Prostate gland (tissue), 2 donors: ENCODE data around the gene CACNG5. TPM values are rescaled to one million over a fixed set of nuclear protein-coding genes. Genes with fewer than 3 reads are reported as not detected.

Experiments
- DNase-seq: peaks from one replicate; pipeline ENCODE4 v3.0.0-alpha.2; 2019; ENCODE audit warnings: low spot score
- H3K27ac ChIP-seq, 2 donors: fragments of 200-600 bp; sonication (generic); 2 replicates each; pipeline ENCODE4 v1.5.1; 2017 to 2019
- H3K27me3 ChIP-seq: fragments of 200-600 bp; sonication (generic); replicated peaks from 2 replicates; pipeline ENCODE4 v1.5.1; 2019; ENCODE audit not compliant: insufficient read depth
- H3K36me3 ChIP-seq, 2 donors: fragments of 200-600 bp; sonication (generic); 1 replicate in 1 of 2; 2 replicates in 1 of 2; pipeline versions ENCODE4 v1.5.1 to v1.8.1; 2017 to 2019
- H3K4me1 ChIP-seq: fragments of 200-600 bp; sonication (generic); replicated peaks from 2 replicates; pipeline ENCODE4 v1.5.1; 2019
- H3K4me3 ChIP-seq, 2 donors: fragments of 200-600 bp; sonication (generic); 2 replicates each; pipeline ENCODE4 v1.5.1; 2017 to 2019
- H3K9me3 ChIP-seq: fragments of 200-600 bp; sonication (generic); 2 replicates; pipeline ENCODE4 v1.5.1; 2017
- POLR2A ChIP-seq: fragments of 450-650 bp; IDR thresholded peaks from one replicate; pipeline ENCODE4 v1.6.1; 2016; ENCODE audit warnings: antibody characterized with exemption, mild to moderate bottlenecking
- POLR2AphosphoS5 ChIP-seq: sonication (generic); formaldehyde crosslinking; IDR thresholded peaks from one replicate; pipeline ENCODE4 v1.6.1; 2017; ENCODE audit warnings: antibody characterized with exemption
- WGBS: methylation state at CpG from one replicate; pipeline ENCODE4 v1.1.5; 2018; 5-methylcytosine and 5-hydroxymethylcytosine counted together
- intact Hi-C: fragments of 100-400 bp; cut with DNase I; formaldehyde crosslinking; loops from one replicate; pipeline ENCODE4 v1.14.2; 2022
- total RNA-seq, 2 donors: library from RNA; depleted of rRNA; stranded (reverse); fragments of >200 nt; gene quantifications; one replicate each; pipeline ENCODE4 v1.1.0, GENCODE V29; 2016
- TF ChIP-seq, protein P1 (sequence below), 4 experiments: fragments of 200-600 bp in 2 of 4; fragments of 450-650 bp in 2 of 4; sonication (generic) in 2 of 4; IDR thresholded peaks; 1 replicate in 3 of 4; 2 replicates in 1 of 4; pipeline ENCODE4 v1.5.1; 2016 to 2019; ENCODE audit warnings: antibody characterized with exemption in 4 of 4, mild to moderate bottlenecking in 2 of 4, moderate library complexity in 2 of 4

Gene CACNG5
- total RNA-seq, 2 donors from 2014 or later = not detected

DNA sequence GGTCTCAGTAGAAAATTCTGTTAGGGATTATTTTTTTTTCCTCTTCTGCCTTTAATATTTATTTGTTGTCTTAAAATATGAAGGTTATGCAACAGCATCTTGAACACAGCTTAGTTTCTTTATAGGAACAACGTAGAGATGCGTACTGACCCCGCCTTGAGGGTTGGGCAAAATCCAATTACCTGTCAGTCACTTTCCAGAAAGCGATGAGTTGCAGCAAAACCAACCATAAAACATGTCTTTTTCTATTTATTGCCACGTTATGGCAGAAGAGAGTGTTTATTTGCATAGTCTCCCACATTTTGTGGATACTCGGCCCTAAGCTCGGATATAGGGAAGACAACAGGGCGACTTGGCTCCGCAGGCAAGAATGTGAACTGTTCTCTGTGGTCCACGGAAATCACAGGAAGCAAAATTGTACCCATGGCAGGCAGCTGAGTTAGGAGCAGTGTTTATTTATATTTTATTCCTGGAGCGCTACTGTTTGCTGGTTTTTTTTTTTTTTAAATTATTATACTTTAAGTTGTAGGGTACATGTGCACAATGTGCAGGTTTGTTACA, 44.3 kb upstream of the CACNG5 start:
- DNase-seq = no peak
- no peaks in the 10 kb centered on the region for H3K27me3 ChIP-seq
- H3K36me3 ChIP-seq = no peaks in the 10 kb centered on the region
- no peak overlapping the region for H3K27ac ChIP-seq
- TF ChIP-seq POLR2AphosphoS5 = no peak
- TF ChIP-seq, protein P1, sequence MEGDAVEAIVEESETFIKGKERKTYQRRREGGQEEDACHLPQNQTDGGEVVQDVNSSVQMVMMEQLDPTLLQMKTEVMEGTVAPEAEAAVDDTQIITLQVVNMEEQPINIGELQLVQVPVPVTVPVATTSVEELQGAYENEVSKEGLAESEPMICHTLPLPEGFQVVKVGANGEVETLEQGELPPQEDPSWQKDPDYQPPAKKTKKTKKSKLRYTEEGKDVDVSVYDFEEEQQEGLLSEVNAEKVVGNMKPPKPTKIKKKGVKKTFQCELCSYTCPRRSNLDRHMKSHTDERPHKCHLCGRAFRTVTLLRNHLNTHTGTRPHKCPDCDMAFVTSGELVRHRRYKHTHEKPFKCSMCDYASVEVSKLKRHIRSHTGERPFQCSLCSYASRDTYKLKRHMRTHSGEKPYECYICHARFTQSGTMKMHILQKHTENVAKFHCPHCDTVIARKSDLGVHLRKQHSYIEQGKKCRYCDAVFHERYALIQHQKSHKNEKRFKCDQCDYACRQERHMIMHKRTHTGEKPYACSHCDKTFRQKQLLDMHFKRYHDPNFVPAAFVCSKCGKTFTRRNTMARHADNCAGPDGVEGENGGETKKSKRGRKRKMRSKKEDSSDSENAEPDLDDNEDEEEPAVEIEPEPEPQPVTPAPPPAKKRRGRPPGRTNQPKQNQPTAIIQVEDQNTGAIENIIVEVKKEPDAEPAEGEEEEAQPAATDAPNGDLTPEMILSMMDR (IDR thresholded peaks at IDR 0.05) = no peak
- no peak for TF ChIP-seq POLR2A
- intact Hi-C loops = no loop called here
- H3K9me3 ChIP-seq = no peaks in the 10 kb centered on the region
- H3K4me3 ChIP-seq = no peak overlapping the region
- WGBS = 64% methylated on average over 11 of the region's 11 CpGs
- H3K4me1 ChIP-seq = no peaks in the 10 kb centered on the region

DNA sequence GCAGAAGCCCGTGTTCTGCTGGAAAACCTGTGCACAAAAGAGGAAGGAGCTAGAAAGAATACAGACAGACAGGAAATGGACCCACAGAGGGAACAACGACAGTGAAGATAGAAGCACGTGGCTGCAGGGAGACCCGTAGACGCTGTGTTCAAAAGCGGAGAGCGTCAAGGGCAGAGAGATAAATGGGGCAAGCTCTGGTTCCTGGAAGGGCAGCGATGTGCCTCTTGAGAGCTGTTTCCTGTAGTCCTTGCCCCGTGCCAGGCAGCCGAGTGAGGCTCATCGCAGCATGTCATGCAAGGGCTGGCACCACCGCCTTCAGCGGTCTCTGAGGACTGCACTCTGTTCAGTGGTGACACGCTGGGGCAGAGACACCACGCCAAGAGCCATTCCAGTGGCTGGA, 43.6 kb upstream of the CACNG5 start:
- Histone ChIP-seq H3K4me1 (no peaks in the 10 kb centered on the region), H3K9me3 (no peaks in the 10 kb centered on the region), H3K36me3 (no peaks in the 10 kb centered on the region), H3K27me3 (no peaks in the 10 kb centered on the region), H3K4me3 (no peak overlapping the region), H3K27ac (no peak overlapping the region)
- intact Hi-C loops = no loop called here
- DNase-seq = no peak
- TF ChIP-seq POLR2A (no peak), POLR2AphosphoS5 (no peak)
- TF ChIP-seq, protein P1 (IDR thresholded peaks at IDR 0.05) = no peak
- WGBS = 76% methylated on average over 15 of the region's 15 CpGs

DNA sequence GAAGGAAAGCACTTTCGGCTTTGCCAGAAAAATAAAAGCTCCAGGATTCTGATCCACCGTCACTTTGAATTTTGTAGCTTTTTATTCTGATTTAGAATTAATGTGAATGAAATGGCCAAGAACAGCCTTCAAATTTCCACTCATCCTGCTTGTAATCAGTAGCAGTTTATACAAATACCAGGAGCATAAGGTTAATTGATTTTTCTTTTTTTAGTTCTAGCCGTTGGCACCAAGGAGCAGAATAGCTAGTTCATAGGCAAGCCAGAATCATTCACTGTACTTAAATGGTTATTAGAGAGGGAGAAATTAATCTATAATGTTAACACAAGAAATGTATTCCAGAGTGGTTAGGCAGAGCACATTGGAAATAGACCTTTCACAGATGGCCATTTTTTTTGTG, 41.1 kb upstream of the CACNG5 start:
- WGBS = 91% methylated on average over 3 of the region's 3 CpGs
- H3K4me1 ChIP-seq = no peaks in the 10 kb centered on the region
- H3K9me3 ChIP-seq = no peaks in the 10 kb centered on the region
- no peak overlapping the region for H3K4me3 ChIP-seq
- DNase-seq = no peak
- no peaks in the 10 kb centered on the region for H3K27me3 ChIP-seq
- TF ChIP-seq, protein P1 (IDR thresholded peaks at IDR 0.05) = no peak
- TF ChIP-seq POLR2AphosphoS5 (no peak), POLR2A (no peak)
- no peak overlapping the region for H3K27ac ChIP-seq
- intact Hi-C loops = no loop called here
- H3K36me3 ChIP-seq = no peaks in the 10 kb centered on the region

DNA sequence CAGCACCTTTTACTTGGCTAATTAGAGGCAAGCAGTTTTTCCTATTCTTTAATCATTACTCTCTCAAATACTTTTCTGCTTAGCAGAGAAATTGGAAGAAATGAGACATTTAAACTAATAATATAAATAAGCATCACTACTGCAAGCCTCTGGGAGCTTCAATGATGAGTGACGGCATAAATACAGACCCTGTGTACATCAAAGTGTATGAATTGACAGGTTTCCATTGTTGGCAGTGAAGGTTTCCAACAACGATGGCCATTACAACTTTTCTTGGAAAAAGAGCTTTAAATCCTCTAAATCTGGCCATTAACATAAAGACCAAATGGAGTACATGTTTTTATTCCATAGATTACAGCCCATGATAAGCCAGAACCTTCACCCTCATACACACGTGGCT, 39.4 kb upstream of the CACNG5 start:
- TF ChIP-seq POLR2A = no peak
- TF ChIP-seq, protein P1 (IDR thresholded peaks at IDR 0.05) = no peak
- TF ChIP-seq POLR2AphosphoS5 = no peak
- Histone ChIP-seq H3K9me3 (no peaks in the 10 kb centered on the region), H3K27ac (no peak overlapping the region), H3K4me1 (no peaks in the 10 kb centered on the region), H3K4me3 (no peak overlapping the region), H3K36me3 (no peaks in the 10 kb centered on the region), H3K27me3 (no peaks in the 10 kb centered on the region)
- WGBS = 78% methylated on average over 3 of the region's 3 CpGs
- intact Hi-C loops = no loop called here
- no peak for DNase-seq

DNA sequence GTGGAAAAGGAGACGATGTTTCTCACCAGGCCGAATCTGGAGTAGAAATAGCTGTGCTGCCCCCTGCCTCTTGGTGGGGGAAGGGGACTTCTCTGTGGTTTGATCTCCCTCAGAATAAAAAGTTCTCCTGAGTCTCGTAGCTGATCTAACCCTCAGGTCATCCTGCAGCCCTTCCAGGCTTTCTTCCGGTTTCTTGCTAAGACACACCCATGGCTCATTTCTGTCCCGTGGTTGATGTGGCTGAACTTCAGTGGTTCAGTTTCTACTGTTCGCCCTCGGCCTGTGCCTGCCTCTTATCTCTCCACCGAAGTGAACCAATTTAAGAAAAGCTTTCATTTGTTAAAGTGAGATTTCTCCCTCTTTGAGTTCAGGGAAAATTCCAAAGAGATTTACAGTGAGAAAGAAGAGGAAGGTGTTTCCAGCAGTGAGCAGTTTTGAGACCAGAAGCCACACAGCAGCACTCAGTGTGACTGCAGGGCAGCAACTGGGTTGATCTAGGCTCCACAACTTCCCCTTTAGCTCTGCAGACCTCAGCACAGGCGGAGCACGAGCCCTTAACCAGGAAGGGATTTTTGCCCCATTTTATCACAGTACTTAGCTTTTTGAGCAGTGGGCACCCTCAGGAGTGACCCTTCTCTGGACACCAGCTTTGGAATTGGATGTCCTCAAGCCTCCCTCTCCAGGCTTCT, 34.9 kb upstream of the CACNG5 start:
- intact Hi-C loops = no loop called here
- H3K27ac ChIP-seq = no peak overlapping the region
- DNase-seq = no peak
- WGBS = 78% methylated on average over 10 of the region's 10 CpGs
- TF ChIP-seq, protein P1 (IDR thresholded peaks at IDR 0.05) = no peak
- TF ChIP-seq POLR2AphosphoS5 (no peak), POLR2A (no peak)
- H3K9me3 ChIP-seq = no peaks in the 10 kb centered on the region
- no peak overlapping the region for H3K4me3 ChIP-seq
- H3K27me3 ChIP-seq = no peaks in the 10 kb centered on the region
- no peaks in the 10 kb centered on the region for H3K36me3 ChIP-seq
- H3K4me1 ChIP-seq = no peaks in the 10 kb centered on the region
